HG03439 (cell line): ENCODE results near the gene SH2D7.

Source experiments
- ATAC-seq: cut with Tn5 transposase; IDR thresholded peaks from one replicate; pipeline ENCODE4 v1.9.1; 2021; ENCODE audit warnings: mild to moderate bottlenecking, moderate library complexity; ENCODE audit not compliant: unreplicated experiment

SH2D7 gene

GRCh38 chr15:78092261-78093041, at the start of gene SH2D7:
Gene SH2D7 (plus strand): TSS chr15:78092561. CDS start chr15:78092585, 24 bp downstream.
- no peak for ATAC-seq

GRCh38 chr15:78044407-78045155, 47.8 kb upstream of the SH2D7 start:
- ATAC-seq = no peak

GRCh38 chr15:78045189-78045588, 47.2 kb upstream of the SH2D7 start:
- no peak for ATAC-seq

GRCh38 chr15:78046796-78047341, 45.5 kb upstream of the SH2D7 start:
- ATAC-seq = no peak

- no peak for ATAC-seq
Observed at GRCh38 chr15:78047761-78048627, 44.4 kb upstream of the SH2D7 start.

- ATAC-seq = no peak
Observed at GRCh38 chr15:78048628-78048920, 43.8 kb upstream of the SH2D7 start.

DNA sequence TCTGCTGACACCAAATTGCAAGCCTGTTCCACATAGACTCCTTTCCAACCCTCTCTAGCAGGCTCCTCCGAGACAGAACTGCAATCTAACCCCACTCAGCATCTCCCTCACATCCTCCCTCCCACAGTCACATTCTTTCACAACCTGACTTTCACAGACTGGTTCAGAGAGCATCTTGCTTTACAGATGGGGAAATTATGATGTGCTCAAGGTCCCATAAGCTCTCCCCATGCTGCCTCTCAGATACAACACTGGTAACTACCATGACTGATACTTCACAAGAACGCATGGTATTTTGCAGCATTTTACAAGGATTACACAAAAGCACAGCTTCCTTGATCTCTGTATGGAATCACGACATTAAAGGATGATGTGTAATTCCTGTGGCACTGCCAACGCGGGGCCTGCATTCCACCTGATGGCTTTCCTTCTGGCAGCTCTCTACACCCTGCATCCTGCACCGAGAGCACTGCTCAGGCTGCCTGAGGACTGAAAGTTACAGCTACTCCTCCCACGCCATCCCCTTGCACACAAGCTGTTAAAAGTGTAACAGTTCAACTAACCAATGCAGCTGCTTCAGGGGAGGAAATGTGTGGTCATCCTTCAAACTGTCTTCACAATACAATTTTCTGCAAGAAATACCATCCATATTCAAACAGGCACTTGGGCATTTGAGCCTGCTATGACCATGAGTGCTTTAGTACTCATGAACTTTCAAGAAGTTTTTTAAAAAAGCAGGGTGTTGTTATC, 42.5 kb upstream of the SH2D7 start:
- ATAC-seq = peak; percentile 64

GRCh38 chr15:78050441-78050809, 41.9 kb upstream of the SH2D7 start:
- peak; percentile 24 for ATAC-seq

DNA sequence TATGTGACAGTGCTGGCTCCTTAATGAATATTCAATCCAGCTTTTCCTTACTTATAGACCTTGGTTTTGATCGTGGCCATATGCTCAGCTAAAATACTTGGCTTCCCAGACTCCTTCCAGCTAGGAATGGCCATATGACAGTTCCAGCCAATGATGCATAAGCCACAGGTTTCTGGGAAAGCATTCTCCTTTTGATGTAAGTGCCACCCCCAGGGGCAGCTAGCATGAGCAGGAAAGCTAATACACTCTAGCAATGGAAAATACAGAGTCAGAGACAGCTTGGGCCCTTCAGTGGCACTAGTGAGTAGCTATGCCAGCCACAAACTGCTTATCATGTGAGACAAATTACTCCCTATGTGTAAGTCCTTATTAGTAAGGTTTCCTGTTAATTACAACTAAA, 41.5 kb upstream of the SH2D7 start:
- ATAC-seq = no peak

DNA sequence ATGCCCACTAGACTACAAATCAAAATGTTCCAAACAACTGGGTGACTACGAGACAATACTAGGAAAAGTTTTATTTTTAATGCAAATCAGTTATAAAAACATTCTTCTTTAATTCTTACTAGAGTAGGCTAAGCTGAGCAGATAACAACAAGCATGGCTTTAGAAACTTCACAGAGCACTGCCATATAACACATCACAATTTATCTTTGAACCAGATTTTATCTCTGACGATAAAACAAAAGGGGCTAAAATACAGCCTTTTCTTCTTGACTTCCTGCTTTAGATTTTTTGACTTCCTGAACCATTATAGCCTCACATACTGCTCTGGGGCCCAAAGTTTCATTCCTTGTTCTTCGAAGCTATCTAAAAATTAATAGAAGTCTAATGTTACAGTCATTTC, 40.8 kb upstream of the SH2D7 start:
- no peak for ATAC-seq

- ATAC-seq = no peak
Observed at GRCh38 chr15:78052001-78052401, 40.4 kb upstream of the SH2D7 start.

GRCh38 chr15:78052545-78052944, 39.8 kb upstream of the SH2D7 start:
- no peak for ATAC-seq

GRCh38 chr15:78054518-78054917, 37.8 kb upstream of the SH2D7 start:
- no peak for ATAC-seq

DNA sequence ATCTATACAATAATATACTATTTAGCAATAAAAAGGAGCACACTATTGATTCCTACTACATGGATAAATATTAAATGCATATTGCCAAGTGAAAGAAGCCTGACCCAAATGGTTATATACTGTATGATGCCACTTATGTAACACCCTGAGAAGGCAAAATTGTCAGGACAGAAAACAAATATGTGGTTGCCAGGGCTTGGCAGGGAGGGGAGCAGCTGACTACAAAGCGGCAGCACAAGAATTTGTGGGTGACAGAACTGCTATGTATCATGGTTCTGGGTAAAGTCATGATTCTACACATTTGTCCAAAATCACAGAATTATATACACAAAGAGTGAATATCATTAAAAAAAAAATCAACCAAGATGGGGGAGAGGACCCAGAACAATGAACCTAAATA, 37.4 kb upstream of the SH2D7 start:
- no peak for ATAC-seq

DNA sequence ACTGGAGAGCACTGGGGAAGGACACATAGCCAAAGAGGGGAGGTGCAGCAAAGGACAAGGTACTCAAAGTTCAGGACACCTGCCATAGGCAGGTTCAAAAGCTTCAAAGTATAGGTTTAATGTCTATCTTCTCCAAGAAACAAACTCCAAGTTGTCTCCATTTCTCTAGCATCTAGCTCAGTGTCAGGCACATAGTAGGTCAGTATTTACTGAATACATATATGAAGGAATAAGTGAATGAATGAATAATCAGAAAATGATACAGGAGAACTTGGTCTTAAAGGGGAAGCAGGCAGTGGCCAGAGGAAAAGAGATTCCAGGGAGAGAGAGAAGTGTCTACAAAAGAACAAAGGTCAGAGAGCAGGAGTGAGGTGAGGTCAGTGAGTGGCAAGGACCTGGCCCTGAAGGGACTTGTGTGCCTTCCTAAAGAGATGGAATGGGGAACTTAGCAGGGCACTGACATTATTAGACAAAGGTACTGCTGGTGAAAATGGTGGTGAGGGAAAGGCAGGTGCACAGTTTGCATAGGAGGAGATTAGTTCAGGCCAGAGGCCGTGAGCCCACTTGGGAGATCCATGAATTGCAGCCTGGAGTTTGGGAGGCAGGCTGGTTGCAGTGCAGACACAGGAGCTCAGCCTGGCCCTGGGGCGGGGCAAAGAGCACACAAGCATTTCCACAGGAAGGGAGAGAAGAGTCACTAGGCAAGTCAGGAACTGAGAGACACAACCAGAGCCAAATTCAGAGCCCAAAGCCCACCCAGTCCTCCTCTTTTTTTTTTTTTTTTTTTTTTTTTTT, 36.2 kb upstream of the SH2D7 start:
- ATAC-seq = no peak

DNA sequence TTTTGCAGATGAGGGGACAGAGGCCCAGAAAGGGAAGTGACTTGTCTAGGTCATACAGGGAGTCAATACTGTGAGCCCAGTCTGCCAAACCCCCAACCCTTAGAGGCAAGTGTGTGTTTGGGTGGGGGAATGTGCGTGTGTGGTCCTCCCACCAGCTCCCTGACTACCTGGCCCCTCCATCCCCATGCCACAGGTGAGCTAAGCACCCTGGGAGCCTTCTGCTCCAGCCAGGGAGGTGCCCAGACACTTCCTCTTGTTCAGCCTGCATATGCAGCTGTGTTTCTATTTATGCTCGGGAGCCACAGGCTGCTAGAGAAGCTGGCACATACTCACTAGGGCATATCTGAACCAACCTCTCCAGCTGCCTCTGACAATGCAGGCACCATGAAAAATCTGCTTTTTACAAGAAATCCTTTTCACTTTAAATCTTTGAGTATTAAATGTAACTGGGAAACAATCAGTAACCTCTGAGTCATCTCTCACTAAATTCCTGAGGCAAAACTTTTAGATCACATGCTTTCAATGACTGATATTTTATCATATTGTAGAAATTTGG, 35.6 kb upstream of the SH2D7 start:
- ATAC-seq = no peak

DNA sequence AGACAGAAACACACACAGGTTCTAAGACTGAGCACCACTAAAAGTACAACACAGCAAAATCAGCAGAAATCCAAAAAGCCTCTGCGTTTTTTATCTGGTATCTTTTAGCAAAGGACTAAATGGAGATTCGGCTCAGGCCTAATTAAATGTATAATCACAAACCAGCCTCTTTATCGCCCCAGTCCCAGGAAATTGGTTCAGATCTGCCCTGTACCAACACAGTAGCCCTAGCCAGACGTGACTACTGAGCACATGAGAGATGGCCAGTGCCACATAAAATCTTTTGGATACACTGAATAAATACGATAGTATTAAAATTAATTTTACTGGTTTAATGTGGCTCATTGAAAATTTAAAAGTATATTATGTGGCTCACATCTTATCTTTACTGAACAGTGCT, 34.6 kb upstream of the SH2D7 start:
- ATAC-seq = no peak

DNA sequence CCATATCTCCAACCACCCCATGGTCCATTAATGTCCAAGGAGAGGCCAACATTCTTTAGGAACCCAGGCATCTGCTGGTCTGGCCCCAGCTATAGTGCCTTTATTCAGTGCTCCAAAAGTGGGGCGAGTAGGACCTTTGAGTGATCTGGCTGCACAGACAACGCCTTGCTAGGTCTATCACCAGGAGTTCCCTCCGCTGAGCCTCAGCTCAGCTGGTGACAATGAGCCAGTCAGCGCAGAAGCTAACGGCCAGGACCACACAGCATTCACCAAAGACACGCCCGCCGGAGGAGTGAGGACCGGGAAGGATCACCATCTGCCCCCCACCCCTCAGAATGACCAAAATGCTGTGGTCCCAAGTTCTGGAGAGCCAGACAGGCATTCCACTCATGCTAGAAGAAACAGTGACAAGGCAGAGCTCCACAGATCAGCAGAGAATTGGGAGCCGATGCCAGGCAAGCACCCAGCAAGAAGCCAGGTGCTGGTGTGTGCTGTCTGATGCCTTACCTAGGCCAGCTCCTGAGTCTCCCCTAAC, 33.9 kb upstream of the SH2D7 start:
- no peak for ATAC-seq

DNA sequence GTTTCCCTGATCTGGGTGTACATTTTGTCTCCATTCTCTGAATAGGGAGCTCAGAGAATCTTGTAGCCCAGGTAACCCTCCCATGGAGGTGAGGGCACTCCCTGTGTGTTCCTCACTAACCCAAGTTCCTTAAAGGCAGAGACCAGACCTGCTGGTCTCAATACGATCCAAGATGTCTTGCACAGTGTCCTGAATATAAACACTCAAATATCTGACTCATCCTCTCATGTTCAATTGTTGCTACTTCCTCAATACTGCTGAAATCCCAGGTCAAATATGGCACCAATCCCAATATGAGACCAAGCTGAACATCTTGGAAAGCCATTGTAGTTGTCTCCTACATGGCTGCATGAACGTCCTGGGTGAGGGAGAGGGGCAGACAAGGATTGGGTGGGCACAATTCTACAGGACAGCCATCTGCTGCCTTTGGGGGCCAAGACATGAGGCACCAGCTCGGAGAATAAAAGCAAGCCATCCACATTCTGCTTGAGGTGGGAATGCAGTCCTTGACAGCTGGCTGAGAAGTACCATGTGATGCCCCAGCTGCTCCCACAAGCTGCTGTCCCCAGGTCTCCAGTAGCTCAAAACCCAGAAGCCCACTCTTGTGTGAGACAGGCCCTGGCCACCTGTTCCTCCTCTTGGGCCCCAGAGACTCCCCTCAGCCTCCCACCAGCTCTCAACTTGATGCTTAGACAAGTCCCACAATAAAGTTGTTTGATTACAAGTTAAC, 33.1 kb upstream of the SH2D7 start:
- ATAC-seq = no peak
